ENCODE measurements around the gene BRD7.

The BRD7 gene

GRCh38 chr16:50267151-50267631 is 101.6 kb downstream of the BRD7 start:
- Histone ChIP-seq H3K79me2 (ENCODE audit: insufficient read depth, low read length) (peaks cover 58% of the 10 kb centered on the region), H3K4me3 (ENCODE audit: low read length, poor library complexity, severe bottlenecking) (peak overlapping the region; percentile 97), H3F3A (ENCODE audit: low read depth) (no peaks in the 10 kb centered on the region; the same call in 1 of the 2 replicates), H3K27me3 (ENCODE audit: insufficient read depth, low read length, poor library complexity, severe bottlenecking) (no peaks in the 10 kb centered on the region), H2AFZ (ENCODE audit: low read length) (no peak overlapping the region), H3K9ac (ENCODE audit: low read depth, low read length, poor library complexity, severe bottlenecking) (peak overlapping the region; percentile 98), H3K9me2 (replicated peaks; ENCODE audit: low read depth, low read length) (no peaks in the 10 kb centered on the region), H3K36me3 (ENCODE audit: insufficient read depth, low read length) (no peaks in the 10 kb centered on the region), H3K9me3 (ENCODE audit: insufficient read depth, low read depth, low read length) (no peaks in the 10 kb centered on the region), H3K4me2 (ENCODE audit: low read depth, low read length, poor library complexity, severe bottlenecking) (peak overlapping the region; percentile 97), H4K20me1 (ENCODE audit: insufficient read depth, low read length, poor library complexity, severe bottlenecking) (no peaks in the 10 kb centered on the region), H3K4me1 (ENCODE audit: insufficient read depth, low read length, poor library complexity, severe bottlenecking) (peaks cover 61% of the 10 kb centered on the region)
- no peak for TF ChIP-seq CTCF (conservative IDR thresholded peaks at IDR 0.05; ENCODE audit: low read length)
- no peak for TF ChIP-seq EZH2phosphoT487 (IDR thresholded peaks at IDR 0.05; ENCODE audit: borderline replicate concordance)

GRCh38 chr16:50266337-50267091 is 102.3 kb downstream of the BRD7 start, which contains the start of gene ADCY7:
ADCY7 (plus strand) TSS chr16:50266551; CDS start chr16:50288180, 21,629 bp downstream.
- Histone ChIP-seq H3K4me3 (ENCODE audit: low read length, poor library complexity, severe bottlenecking) (peak within 1 kb of the TSS; percentile 97), H3K9ac (ENCODE audit: low read depth, low read length, poor library complexity, severe bottlenecking) (peak within 1 kb of the TSS; percentile 98), H3K9me2 (replicated peaks; ENCODE audit: low read depth, low read length) (no peaks in the 10 kb centered on the region), H3F3A (ENCODE audit: low read depth) (no peaks in the 10 kb centered on the region; the same call in 1 of the 2 replicates), H3K79me2 (ENCODE audit: insufficient read depth, low read length) (peaks cover 51% of the 10 kb centered on the region), H2AFZ (ENCODE audit: low read length) (0 out of 2 replicates have a peak within 1 kb of the TSS, but pooled peaks have one; percentile 16), H3K4me2 (ENCODE audit: low read depth, low read length, poor library complexity, severe bottlenecking) (peak within 1 kb of the TSS; percentile 97), H3K9me3 (ENCODE audit: insufficient read depth, low read depth, low read length) (no peaks in the 10 kb centered on the region), H4K20me1 (ENCODE audit: insufficient read depth, low read length, poor library complexity, severe bottlenecking) (no peaks in the 10 kb centered on the region), H3K36me3 (ENCODE audit: insufficient read depth, low read length) (no peaks in the 10 kb centered on the region), H3K27me3 (ENCODE audit: insufficient read depth, low read length, poor library complexity, severe bottlenecking) (no peaks in the 10 kb centered on the region), H3K4me1 (ENCODE audit: insufficient read depth, low read length, poor library complexity, severe bottlenecking) (peaks cover 54% of the 10 kb centered on the region)
- TF ChIP-seq EZH2phosphoT487 (IDR thresholded peaks at IDR 0.05; ENCODE audit: borderline replicate concordance) = no peak
- no peak for TF ChIP-seq CTCF (conservative IDR thresholded peaks at IDR 0.05; ENCODE audit: low read length)

Measured in Loucy (cell line).